SK-N-SH (cell line): ENCODE results near the gene ZFAND4. TPM values are rescaled to one million over a fixed set of nuclear protein-coding genes. Genes with fewer than 3 reads are reported as not detected.
A peak's percentile ranks its signal among the peaks of the same experiment; 100 is the strongest.

ENCODE experiments used
- CHD2 ChIP-seq: fragments of 150-350 bp; IDR thresholded peaks from 2 replicates; pipeline ENCODE4 v1.6.1; 2018; ENCODE audit warnings: low read length; ENCODE audit not compliant: partially characterized antibody
- EP300 ChIP-seq, 2 experiments: IDR thresholded peaks; 2 replicates each; pipeline versions ENCODE4 v1.4.0 to v1.6.1; 2012; ENCODE audit warnings: borderline replicate concordance in 1 of 2, low read depth in 1 of 2, low read length in 1 of 2
- FOSL2 ChIP-seq: IDR thresholded peaks from 2 replicates; pipeline ENCODE4 v1.4.0; 2012; ENCODE audit warnings: low read depth, mild to moderate bottlenecking, moderate library complexity, borderline replicate concordance
- FOXJ3 ChIP-seq: sonication (generic); formaldehyde crosslinking; IDR thresholded peaks from 2 replicates; pipeline ENCODE4 v1.5.1; 2020; ENCODE audit warnings: mild to moderate bottlenecking, missing genetic modification reagents
- FOXM1 ChIP-seq: IDR thresholded peaks from 2 replicates; pipeline ENCODE4 v1.4.0; 2012; ENCODE audit warnings: low read depth, mild to moderate bottlenecking
- GATA2 ChIP-seq: sonication (generic); formaldehyde crosslinking; IDR thresholded peaks from 2 replicates; pipeline ENCODE4 v1.5.0; 2020; ENCODE audit warnings: mild to moderate bottlenecking, missing genetic modification reagents
- IRF3 ChIP-seq: fragments of 150-350 bp; IDR thresholded peaks from 2 replicates; pipeline ENCODE4 v1.6.1; 2016; ENCODE audit warnings: mild to moderate bottlenecking, low read depth, low read length
- MAX ChIP-seq: IDR thresholded peaks from 2 replicates; pipeline ENCODE4 v1.4.0; 2012; ENCODE audit warnings: low read depth
- MXI1 ChIP-seq: IDR thresholded peaks from 2 replicates; pipeline ENCODE4 v1.6.1; 2012; ENCODE audit warnings: mild to moderate bottlenecking, low read depth, low read length, improper control_type of control experiment
- NFIC ChIP-seq: IDR thresholded peaks from 2 replicates; pipeline ENCODE4 v1.4.0; 2012; ENCODE audit warnings: borderline replicate concordance
- NRF1 ChIP-seq: IDR thresholded peaks from 2 replicates; pipeline ENCODE4 v1.6.1; 2012; ENCODE audit warnings: low read depth, mild to moderate bottlenecking, low read length
- RAD21 ChIP-seq: IDR thresholded peaks from 2 replicates; pipeline ENCODE4 v1.6.1; 2012; ENCODE audit warnings: mild to moderate bottlenecking, low read length
- RCOR1 ChIP-seq: fragments of 150-350 bp; IDR thresholded peaks from 2 replicates; pipeline ENCODE4 v1.6.1; 2017; ENCODE audit warnings: antibody characterized with exemption, low read length
- RFX5 ChIP-seq: IDR thresholded peaks from 2 replicates; pipeline ENCODE4 v1.6.1; 2012; ENCODE audit warnings: mild to moderate bottlenecking, improper control_type of control experiment, low read length
- SIN3A ChIP-seq: IDR thresholded peaks from 2 replicates; pipeline ENCODE4 v1.6.1; 2012; ENCODE audit warnings: low read depth, mild to moderate bottlenecking, low read length, moderate library complexity, borderline replicate concordance
- SMC3 ChIP-seq: IDR thresholded peaks from 2 replicates; pipeline ENCODE4 v1.6.1; 2012; ENCODE audit warnings: low read depth, low read length, improper control_type of control experiment
- TAF1 ChIP-seq: IDR thresholded peaks from 2 replicates; pipeline ENCODE4 v1.6.1; 2012; ENCODE audit warnings: low read depth, mild to moderate bottlenecking, low read length, moderate library complexity, borderline replicate concordance
- TCF12 ChIP-seq: IDR thresholded peaks from 2 replicates; pipeline ENCODE4 v1.4.0; 2012
- USF1 ChIP-seq: IDR thresholded peaks from 2 replicates; pipeline ENCODE4 v1.4.0; 2012; ENCODE audit warnings: low read depth, borderline replicate concordance
- USF2 ChIP-seq: fragments of 150-350 bp; IDR thresholded peaks from 2 replicates; pipeline ENCODE4 v1.6.1; 2017; ENCODE audit warnings: antibody characterized with exemption, low read length, low read depth, borderline replicate concordance
- polyA plus RNA-seq, 3 experiments: library from polyadenylated mRNA; depleted of rRNA; stranded (reverse); fragments of >200 nt; gene quantifications; 2 replicates each; pipeline ENCODE4 v1.2.3, GENCODE V29; 2012

ZFAND4 gene
- polyA plus RNA-seq, 1 of the 3 experiments (the other 2 are of a cell fraction), result 2.0 TPM

GRCh38 chr10:45594276-45595157 lies 78.1 kb downstream of the ZFAND4 start (continued):
- TF ChIP-seq FOXJ3 (peak; percentile 88), FOXM1 (no peak), USF2 (peak; percentile 99), RCOR1 (peak; percentile 74), EP300 (IDR thresholded peaks at IDR 0.05; ENCODE audit: borderline replicate concordance in 1 of 2, low read depth in 1 of 2, low read length in 1 of 2) (peak in 1 of 2 experiments; percentile 43; a peak in 1 of 4 replicates), SIN3A (peak; percentile 96), RAD21 (no peak), NFIC (peak; percentile 14; the same call in 1 of the 2 replicates), RFX5 (no peak), MXI1 (peak; percentile 91), NRF1 (no peak), CHD2 (peak; percentile 86), TAF1 (no peak; the same call in 1 of the 2 replicates), SMC3 (no peak; the same call in 1 of the 2 replicates), GATA2 (CRISPR knock-in tag) (no peak), USF1 (peak; percentile 100), IRF3 (no peak), TCF12 (peak; percentile 27; the same call in 1 of the 2 replicates), FOSL2 (no peak), MAX (peak; percentile 97)
